ENCODE data around the gene ATOH7. TPM values are rescaled to one million over a fixed set of nuclear protein-coding genes. Genes with fewer than 3 reads are reported as not detected.

ATOH7 gene
- total RNA-seq, 2 experiments from 2014 or later = 0.21 to 0.57 TPM

DNA sequence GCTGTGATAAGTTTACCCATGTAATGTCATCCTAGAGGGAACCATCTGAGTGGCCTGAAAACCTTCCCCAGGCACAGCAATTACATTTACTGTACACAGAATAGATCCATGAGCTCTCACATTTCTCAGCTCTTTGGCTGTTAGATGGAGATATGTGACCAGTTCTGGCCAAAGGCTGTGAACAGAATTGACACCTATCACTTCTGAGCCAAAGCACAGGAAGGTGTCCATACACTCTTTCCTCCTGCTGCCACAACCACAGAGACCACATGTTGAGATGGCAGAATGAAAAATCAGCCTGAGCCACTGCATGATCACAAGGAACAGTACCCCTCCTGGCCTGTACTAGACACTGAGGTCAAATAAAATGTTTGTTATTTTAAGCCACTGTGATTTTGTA lies 44.3 kb upstream of the ATOH7 start:
- no peaks in the 10 kb centered on the region for H3K79me2 ChIP-seq (ENCODE audit: insufficient read depth, low read depth, low read length)
- H3K9me2 ChIP-seq (ENCODE audit: insufficient read depth, low read length) = no peaks in the 10 kb centered on the region
- H3K4me1 ChIP-seq (ENCODE audit: insufficient read depth, low read length, poor library complexity, severe bottlenecking) = no peaks in the 10 kb centered on the region
- no peak overlapping the region for H2AFZ ChIP-seq (ENCODE audit: low read length)
- no peak overlapping the region for H3K27ac ChIP-seq (ENCODE audit: low read depth, low read length, poor library complexity, severe bottlenecking)
- H4K20me1 ChIP-seq (ENCODE audit: insufficient read depth, low read length) = no peaks in the 10 kb centered on the region
- DNase-seq (ENCODE audit: low spot score) = no peak
- H3K4me2 ChIP-seq (ENCODE audit: low read length) = no peak overlapping the region
- ChIA-PET CTCF (ENCODE audit: unreplicated experiment) (interaction anchor here (0.7 kb wide), 1 partner anchor 488 kb away, joined by 3 read pairs; no protein-coding TSS in a partner anchor), POLR2A (interaction anchor here (0.9 to 1.0 kb wide), 3 partner anchors 12 to 168 kb away, joined by 3 to 5 read pairs (median 3); no protein-coding TSS in a partner anchor)
- no peak for TF ChIP-seq EZH2phosphoT487 (IDR thresholded peaks at IDR 0.05; ENCODE audit: borderline replicate concordance, low read depth, low read length)
- TF ChIP-seq, protein P1, sequence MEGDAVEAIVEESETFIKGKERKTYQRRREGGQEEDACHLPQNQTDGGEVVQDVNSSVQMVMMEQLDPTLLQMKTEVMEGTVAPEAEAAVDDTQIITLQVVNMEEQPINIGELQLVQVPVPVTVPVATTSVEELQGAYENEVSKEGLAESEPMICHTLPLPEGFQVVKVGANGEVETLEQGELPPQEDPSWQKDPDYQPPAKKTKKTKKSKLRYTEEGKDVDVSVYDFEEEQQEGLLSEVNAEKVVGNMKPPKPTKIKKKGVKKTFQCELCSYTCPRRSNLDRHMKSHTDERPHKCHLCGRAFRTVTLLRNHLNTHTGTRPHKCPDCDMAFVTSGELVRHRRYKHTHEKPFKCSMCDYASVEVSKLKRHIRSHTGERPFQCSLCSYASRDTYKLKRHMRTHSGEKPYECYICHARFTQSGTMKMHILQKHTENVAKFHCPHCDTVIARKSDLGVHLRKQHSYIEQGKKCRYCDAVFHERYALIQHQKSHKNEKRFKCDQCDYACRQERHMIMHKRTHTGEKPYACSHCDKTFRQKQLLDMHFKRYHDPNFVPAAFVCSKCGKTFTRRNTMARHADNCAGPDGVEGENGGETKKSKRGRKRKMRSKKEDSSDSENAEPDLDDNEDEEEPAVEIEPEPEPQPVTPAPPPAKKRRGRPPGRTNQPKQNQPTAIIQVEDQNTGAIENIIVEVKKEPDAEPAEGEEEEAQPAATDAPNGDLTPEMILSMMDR (conservative IDR thresholded peaks at IDR 0.05; ENCODE audit: low read length) = no peak
- intact Hi-C loops (cut with micrococcal nuclease; ENCODE audit: unreplicated experiment) = no loop called here
- H3K9me3 ChIP-seq (ENCODE audit: low read length) = 0 out of 2 replicates have a peak, but pooled peaks cover 7% of the 10 kb centered on the region
- BruUV-seq (replicated peaks) = no TSS peak
- H3K4me3 ChIP-seq (ENCODE audit: low read depth, low read length, poor library complexity, severe bottlenecking) = no peak overlapping the region
- no peaks in the 10 kb centered on the region for H3K36me3 ChIP-seq (ENCODE audit: insufficient read depth, low read length)

GRCh38 chr10:68275600-68276126 lies 43.8 kb upstream of the ATOH7 start:
- no peaks in the 10 kb centered on the region for H4K20me1 ChIP-seq (ENCODE audit: insufficient read depth, low read length)
- no peak for DNase-seq (ENCODE audit: low spot score)

More at GRCh38 chr10:68275600-68276126, 43.8 kb upstream of the ATOH7 start:
- intact Hi-C loops (cut with micrococcal nuclease; ENCODE audit: unreplicated experiment) = no loop called here
- H2AFZ ChIP-seq (ENCODE audit: low read length) = no peak overlapping the region
- no peak overlapping the region for H3K4me2 ChIP-seq (ENCODE audit: low read length)
- no peaks in the 10 kb centered on the region for H3K36me3 ChIP-seq (ENCODE audit: insufficient read depth, low read length)
- H3K4me3 ChIP-seq (ENCODE audit: low read depth, low read length, poor library complexity, severe bottlenecking) = no peak overlapping the region
- no peak overlapping the region for H3K27ac ChIP-seq (ENCODE audit: low read depth, low read length, poor library complexity, severe bottlenecking)
- H3K4me1 ChIP-seq (ENCODE audit: insufficient read depth, low read length, poor library complexity, severe bottlenecking) = no peaks in the 10 kb centered on the region
- H3K9me2 ChIP-seq (ENCODE audit: insufficient read depth, low read length) = no peaks in the 10 kb centered on the region
- ChIA-PET CTCF (ENCODE audit: unreplicated experiment) (interaction anchor here (0.7 kb wide), 1 partner anchor 488 kb away, joined by 3 read pairs; no protein-coding TSS in a partner anchor), POLR2A (interaction anchor here (0.9 to 1.0 kb wide), 2 partner anchors 13 to 17 kb away, joined by 3 to 5 read pairs; no protein-coding TSS in a partner anchor)
- TF ChIP-seq, protein P1 (conservative IDR thresholded peaks at IDR 0.05; ENCODE audit: low read length) = no peak
- TF ChIP-seq EZH2phosphoT487 (IDR thresholded peaks at IDR 0.05; ENCODE audit: borderline replicate concordance, low read depth, low read length) = no peak
- BruUV-seq (replicated peaks) = no TSS peak
- 0 out of 2 replicates have a peak, but pooled peaks cover 7% of the 10 kb centered on the region for H3K9me3 ChIP-seq (ENCODE audit: low read length)
- H3K79me2 ChIP-seq (ENCODE audit: insufficient read depth, low read depth, low read length) = no peaks in the 10 kb centered on the region
